Metanephros (tissue), 2 donors: Measurements from ENCODE around the gene ZNF267. TPM values are rescaled to one million over a fixed set of nuclear protein-coding genes. Genes with fewer than 3 reads are reported as not detected.

Experiments used
- small RNA-seq: library from RNA; depleted of rRNA; stranded (forward); fragments of <200 nt; gene quantifications from one replicate; pipeline ENCODE3, GENCODE V24; 2014; ENCODE audit warnings: low replicate concordance
- total RNA-seq: library from RNA; depleted of rRNA; stranded (reverse); fragments of >200 nt; gene quantifications from one replicate; pipeline ENCODE4 v1.2.3, GENCODE V29; 2014

ZNF267 gene
- 9.8 TPM for total RNA-seq

GRCh38 chr16:31873556-31874365 is at the start of gene ZNF267:
Gene ZNF267, plus strand, starts transcription at chr16:31873807. Its CDS starts 160 bp downstream, at chr16:31873967.

Small RNA genes lying within 50 kb of the gene (small RNA-seq; reads per million reads assigned to genes)
- gene AC034105.2 (not detected), gene AC034105.4 (not detected)
